GM18868 (cell line): ENCODE measurements around the gene GREB1L.

Experiments
- ATAC-seq: cut with Tn5 transposase; IDR thresholded peaks from one replicate; pipeline ENCODE4 v1.9.1; 2021; ENCODE audit warnings: mild to moderate bottlenecking, moderate library complexity; ENCODE audit not compliant: unreplicated experiment

GREB1L gene

GRCh38 chr18:21444465-21445212 lies 202.6 kb downstream of the GREB1L start:
- no peak for ATAC-seq

GRCh38 chr18:21448299-21448698 lies 206.3 kb downstream of the GREB1L start:
- no peak for ATAC-seq

- no peak for ATAC-seq
Observed at GRCh38 chr18:21449367-21450290, 207.6 kb downstream of the GREB1L start.

GRCh38 chr18:21450503-21450902 lies 208.5 kb downstream of the GREB1L start:
- no peak for ATAC-seq

GRCh38 chr18:21450913-21451312 lies 208.9 kb downstream of the GREB1L start:
- no peak for ATAC-seq

GRCh38 chr18:21451851-21452250 lies 209.8 kb downstream of the GREB1L start:
- ATAC-seq, result no peak

GRCh38 chr18:21452276-21452780 lies 210.3 kb downstream of the GREB1L start:
- ATAC-seq, result no peak

- ATAC-seq, result no peak
Observed at GRCh38 chr18:21452796-21453510, 210.9 kb downstream of the GREB1L start.

- ATAC-seq, result no peak
Observed at GRCh38 chr18:21453511-21453901, 211.5 kb downstream of the GREB1L start.

GRCh38 chr18:21454725-21455124 lies 212.7 kb downstream of the GREB1L start:
- ATAC-seq, result no peak

- no peak for ATAC-seq
Observed at GRCh38 chr18:21456428-21457178, 214.6 kb downstream of the GREB1L start.

GRCh38 chr18:21457179-21457535 lies 215.1 kb downstream of the GREB1L start:
- ATAC-seq, result no peak

- ATAC-seq, result no peak
Observed at GRCh38 chr18:21458310-21458709, 216.3 kb downstream of the GREB1L start.

- ATAC-seq, result no peak
Observed at GRCh38 chr18:21458788-21459187, 216.8 kb downstream of the GREB1L start.

- ATAC-seq, result no peak
Observed at GRCh38 chr18:21459706-21460286, 217.8 kb downstream of the GREB1L start.

GRCh38 chr18:21461460-21461859 lies 219.4 kb downstream of the GREB1L start:
- no peak for ATAC-seq

- no peak for ATAC-seq
Observed at GRCh38 chr18:21463718-21464117, 221.7 kb downstream of the GREB1L start.

- ATAC-seq, result no peak
Observed at GRCh38 chr18:21468514-21469164, 226.6 kb downstream of the GREB1L start.

GRCh38 chr18:21472741-21473140 lies 230.7 kb downstream of the GREB1L start:
- no peak for ATAC-seq

- ATAC-seq, result no peak
Observed at GRCh38 chr18:21474621-21475020, 232.6 kb downstream of the GREB1L start.
